Activated CD4-positive, alpha-beta T cell treated with anti-CD3 and anti-CD28 coated beads for 36 hours (primary cell): Measurements from ENCODE around the gene RPL11. TPM values are rescaled to one million over a fixed set of nuclear protein-coding genes. Genes with fewer than 3 reads are reported as not detected.

ENCODE experiments used
- ATAC-seq: fragments of 200-7000 bp; cut with Tn5 transposase; one replicate; pipeline ENCODE4 v1.10.0; 2021; ENCODE audit warnings: mild to moderate bottlenecking, moderate library complexity
- CTCF ChIA-PET: fragments of 350-600 bp; sonication (Branson Sonifier 250); formaldehyde crosslinking; loops from one replicate; lab custom pipeline; 2021; ENCODE audit warnings: antibody characterized with exemption; lab: Charles Lee
- POLR2A ChIA-PET: fragments of 350-600 bp; sonication (Branson Sonifier 250); formaldehyde crosslinking; loops from one replicate; lab custom pipeline; 2021; ENCODE audit warnings: antibody characterized with exemption, inconsistent platforms; lab: Charles Lee
- DNase-seq: peaks from one replicate; pipeline ENCODE4 v3.0.0-alpha.2; 2020
- H3K27ac Mint-ChIP-seq: one replicate; pipeline ENCODE4 v1.8.0; 2021; ENCODE audit warnings: mixed read lengths
- H3K27me3 Mint-ChIP-seq: one replicate; pipeline ENCODE4 v1.8.0; 2021; ENCODE audit warnings: mixed read lengths
- H3K36me3 Mint-ChIP-seq: one replicate; pipeline ENCODE4 v1.8.0; 2021; ENCODE audit warnings: low read depth, mixed read lengths
- H3K4me1 Mint-ChIP-seq: one replicate; pipeline ENCODE4 v1.8.0; 2021; ENCODE audit warnings: mixed read lengths
- H3K4me3 Mint-ChIP-seq: one replicate; pipeline ENCODE4 v1.8.0; 2021; ENCODE audit warnings: mild to moderate bottlenecking, moderate library complexity, mixed read lengths
- H3K9me3 Mint-ChIP-seq: one replicate; pipeline ENCODE4 v1.8.0; 2021; ENCODE audit warnings: low read depth, mixed read lengths
- intact Hi-C, 2 experiments: fragments of 100-400 bp; cut with DNase I in 1 of 2; cut with micrococcal nuclease in 1 of 2; formaldehyde crosslinking; loops; one replicate each; pipeline versions ENCODE4 v1.14.2 to v1.15.1; 2022 to 2024; cut with DNase I, micrococcal nuclease
- total RNA-seq, 2 experiments: library from RNA; stranded (reverse); gene quantifications; one replicate each; pipeline ENCODE4 v1.2.3, GENCODE V29; 2021

RPL11 gene
- total RNA-seq, 2 experiments from 2014 or later: 1,003 to 1,481 TPM

- peaks cover 36% of the 10 kb centered on the region for H3K4me1 Mint-ChIP-seq
- ChIA-PET CTCF (interaction anchor here (0.7 to 1.2 kb wide), 2 partner anchors 10 to 93 kb away, joined by 4 to 5 read pairs; partner anchors contain the start of gene RPL11), POLR2A (interaction anchor here (0.7 kb wide), 1 partner anchor 357 kb away, joined by 5 read pairs; no protein-coding TSS in a partner anchor)
- intact Hi-C loops: no loop called here
- H3K9me3 Mint-ChIP-seq: no peaks in the 10 kb centered on the region
- peaks cover 65% of the 10 kb centered on the region for H3K36me3 Mint-ChIP-seq
- H3K27ac Mint-ChIP-seq: no peak overlapping the region
- no peak for DNase-seq
- H3K4me3 Mint-ChIP-seq: no peak overlapping the region
- H3K27me3 Mint-ChIP-seq: no peaks in the 10 kb centered on the region
- no peak for ATAC-seq
Measured at GRCh38 chr1:23701310-23701709, 9.7 kb downstream of the RPL11 start.

- intact Hi-C loops: no loop called here
- H3K36me3 Mint-ChIP-seq: peaks cover 59% of the 10 kb centered on the region
- H3K4me1 Mint-ChIP-seq: peaks cover 30% of the 10 kb centered on the region
- POLR2A ChIA-PET: no interaction called here
- no peak for ATAC-seq
- DNase-seq: no peak
- H3K27ac Mint-ChIP-seq: no peak overlapping the region
- no peaks in the 10 kb centered on the region for H3K27me3 Mint-ChIP-seq
- H3K4me3 Mint-ChIP-seq: no peak overlapping the region
- CTCF ChIA-PET: interaction anchor here (0.7 to 1.2 kb wide), 5 partner anchors 9 to 64 kb away, joined by 3 to 5 read pairs (median 4); partner anchors contain the start of gene RPL11
- H3K9me3 Mint-ChIP-seq: no peaks in the 10 kb centered on the region
Measured at GRCh38 chr1:23701996-23702395, 10.4 kb downstream of the RPL11 start.

GRCh38 chr1:23704834-23705495, 13.4 kb downstream of the RPL11 start:
- CTCF ChIA-PET: interaction anchor here (0.9 kb wide), 1 partner anchor 13 kb away, joined by 3 read pairs; the partner anchor contains the start of gene RPL11
- intact Hi-C loops: no loop called here
- H3K4me3 Mint-ChIP-seq: no peak overlapping the region

GRCh38 chr1:23709229-23709628, 17.6 kb downstream of the RPL11 start:
- peaks cover 14% of the 10 kb centered on the region for H3K4me1 Mint-ChIP-seq
- no peaks in the 10 kb centered on the region for H3K9me3 Mint-ChIP-seq
- H3K36me3 Mint-ChIP-seq: peaks cover 15% of the 10 kb centered on the region
- peak overlapping the region; percentile 38 for H3K27ac Mint-ChIP-seq
- ATAC-seq: no peak
- ChIA-PET CTCF (no interaction called here), POLR2A (no interaction called here)
- H3K27me3 Mint-ChIP-seq: no peaks in the 10 kb centered on the region
- intact Hi-C loops: no loop called here
- H3K4me3 Mint-ChIP-seq: no peak overlapping the region
- DNase-seq: no peak

More at GRCh38 chr1:23704834-23705495, 13.4 kb downstream of the RPL11 start:
- peaks cover 16% of the 10 kb centered on the region for H3K4me1 Mint-ChIP-seq
- ATAC-seq: no peak
- H3K9me3 Mint-ChIP-seq: no peaks in the 10 kb centered on the region
- H3K27me3 Mint-ChIP-seq: no peaks in the 10 kb centered on the region
- H3K36me3 Mint-ChIP-seq: peaks cover 41% of the 10 kb centered on the region
- POLR2A ChIA-PET: interaction anchor here (0.6 kb wide), 1 partner anchor 32 kb away, joined by 4 read pairs; no protein-coding TSS in a partner anchor
- DNase-seq: no peak
- H3K27ac Mint-ChIP-seq: no peak overlapping the region

GRCh38 chr1:23718482-23718881, 26.9 kb downstream of the RPL11 start:
- no peaks in the 10 kb centered on the region for H3K27me3 Mint-ChIP-seq
- DNase-seq (no peak), ATAC-seq (no peak)
- no peaks in the 10 kb centered on the region for H3K36me3 Mint-ChIP-seq
- POLR2A ChIA-PET: no interaction called here
- intact Hi-C loops: no loop called here
- H3K9me3 Mint-ChIP-seq: no peaks in the 10 kb centered on the region
- no peak overlapping the region for H3K4me3 Mint-ChIP-seq
- no peak overlapping the region for H3K27ac Mint-ChIP-seq
- CTCF ChIA-PET: interaction anchor here (0.6 kb wide), 2 partner anchors 81 to 301 kb away, joined by 3 read pairs; no protein-coding TSS in a partner anchor
- H3K4me1 Mint-ChIP-seq: peaks cover 24% of the 10 kb centered on the region

GRCh38 chr1:23719162-23719820, 27.7 kb downstream of the RPL11 start:
- Mint-ChIP-seq H3K9me3 (no peaks in the 10 kb centered on the region), H3K27me3 (no peaks in the 10 kb centered on the region), H3K4me1 (peaks cover 24% of the 10 kb centered on the region), H3K27ac (no peak overlapping the region), H3K4me3 (no peak overlapping the region), H3K36me3 (no peaks in the 10 kb centered on the region)
- no peak for ATAC-seq
- no peak for DNase-seq
- CTCF ChIA-PET: interaction anchor here (0.7 to 1.3 kb wide), 3 partner anchors 12 to 174 kb away, joined by 3 to 4 read pairs (median 3); no protein-coding TSS in a partner anchor
- intact Hi-C loops: no loop called here
- POLR2A ChIA-PET: no interaction called here

GRCh38 chr1:23720256-23720995, 28.8 kb downstream of the RPL11 start:
- Mint-ChIP-seq H3K27ac (peak overlapping the region; percentile 67), H3K9me3 (no peaks in the 10 kb centered on the region), H3K4me3 (no peak overlapping the region), H3K27me3 (no peaks in the 10 kb centered on the region), H3K36me3 (no peaks in the 10 kb centered on the region), H3K4me1 (peaks cover 24% of the 10 kb centered on the region)
- ATAC-seq (peak; percentile 82), DNase-seq (peak; percentile 52)
- ChIA-PET POLR2A (no interaction called here), CTCF (interaction anchor here (0.7 to 1.3 kb wide), 3 partner anchors 11 to 47 kb away, joined by 3 to 4 read pairs (median 4); no protein-coding TSS in a partner anchor)
- intact Hi-C loops: no loop called here

GRCh38 chr1:23722652-23723051, 31.0 kb downstream of the RPL11 start:
- Mint-ChIP-seq H3K4me3 (no peak overlapping the region), H3K27ac (no peak overlapping the region), H3K4me1 (peaks cover 24% of the 10 kb centered on the region), H3K36me3 (no peaks in the 10 kb centered on the region), H3K9me3 (no peaks in the 10 kb centered on the region), H3K27me3 (no peaks in the 10 kb centered on the region)
- ATAC-seq: no peak
- no peak for DNase-seq
- ChIA-PET CTCF (interaction anchor here (0.6 to 0.7 kb wide), 2 partner anchors 14 to 20 kb away, joined by 3 read pairs; no protein-coding TSS in a partner anchor), POLR2A (no interaction called here)
- intact Hi-C loops: no loop called here

- POLR2A ChIA-PET: no interaction called here
- DNase-seq (no peak), ATAC-seq (no peak)
- Mint-ChIP-seq H3K4me1 (peaks cover 8% of the 10 kb centered on the region), H3K9me3 (no peaks in the 10 kb centered on the region), H3K27me3 (no peaks in the 10 kb centered on the region), H3K36me3 (no peaks in the 10 kb centered on the region), H3K27ac (no peak overlapping the region), H3K4me3 (no peak overlapping the region)
- intact Hi-C loops: no loop called here
- CTCF ChIA-PET: no interaction called here
Measured at GRCh38 chr1:23726686-23727085, 35.1 kb downstream of the RPL11 start.

- no peaks in the 10 kb centered on the region for H3K27me3 Mint-ChIP-seq
- DNase-seq (no peak), ATAC-seq (no peak)
- no peak overlapping the region for H3K27ac Mint-ChIP-seq
- H3K4me3 Mint-ChIP-seq: no peak overlapping the region
- H3K9me3 Mint-ChIP-seq: no peaks in the 10 kb centered on the region
- ChIA-PET CTCF (no interaction called here), POLR2A (no interaction called here)
- peaks cover 8% of the 10 kb centered on the region for H3K4me1 Mint-ChIP-seq
- no peaks in the 10 kb centered on the region for H3K36me3 Mint-ChIP-seq
- intact Hi-C loops: no loop called here
Measured at GRCh38 chr1:23727362-23727811, 35.8 kb downstream of the RPL11 start.
